Skeletal muscle tissue (tissue), 4 donors: ENCODE results near the gene TM9SF3. TPM values are rescaled to one million over a fixed set of nuclear protein-coding genes. Genes with fewer than 3 reads are reported as not detected.

Experiments
- H3K27ac ChIP-seq: one replicate; pipeline ENCODE4 v1.7.0; 2013; ENCODE audit warnings: mild to moderate bottlenecking, low read depth, low read length, inconsistent platforms
- H3K27me3 ChIP-seq, 3 donors: one replicate each; pipeline ENCODE4 v1.7.0; 2013; ENCODE audit warnings: low read length in 3 of 3; ENCODE audit not compliant: control insufficient read depth in 3 of 3, insufficient read depth in 3 of 3
- H3K36me3 ChIP-seq, 3 donors: one replicate each; pipeline ENCODE4 v1.7.0; 2013; ENCODE audit warnings: low read length in 3 of 3; ENCODE audit not compliant: control insufficient read depth in 3 of 3, insufficient read depth in 3 of 3
- H3K4me1 ChIP-seq, 3 donors: one replicate each; pipeline ENCODE4 v1.7.0; 2013; ENCODE audit warnings: low read length in 3 of 3, mild to moderate bottlenecking in 3 of 3; ENCODE audit not compliant: control insufficient read depth in 3 of 3, insufficient read depth in 3 of 3
- H3K4me3 ChIP-seq, 3 donors: one replicate each; pipeline ENCODE4 v1.7.0; 2013; ENCODE audit warnings: low read length in 3 of 3
- H3K9ac ChIP-seq, 3 donors: one replicate each; pipeline ENCODE4 v1.7.0; 2013; ENCODE audit warnings: low read length in 3 of 3, mild to moderate bottlenecking in 3 of 3, moderate library complexity in 2 of 3, low read depth in 1 of 3
- H3K9me3 ChIP-seq, 3 donors: one replicate each; pipeline ENCODE4 v1.7.0; 2013; ENCODE audit warnings: low read length in 3 of 3; ENCODE audit not compliant: control insufficient read depth in 3 of 3
- total RNA-seq: library from RNA; depleted of rRNA; stranded (reverse); fragments of >200 nt; gene quantifications from one replicate; pipeline ENCODE4 v1.2.3, GENCODE V29; 2014
- donor health status: Osteomylitis.

Gene TM9SF3
- total RNA-seq, 1 donor from 2014 or later, result 70.5 TPM

GRCh38 chr10:96501985-96502384, 84.8 kb downstream of the TM9SF3 start:
- Histone ChIP-seq H3K27me3 (peaks cover 0 to 3% (median 0%) of the 10 kb centered on the region in 3 donors), H3K36me3 (no peaks in the 10 kb centered on the region), H3K9ac (no peak overlapping the region), H3K27ac (no peak overlapping the region), H3K9me3 (no peaks in the 10 kb centered on the region), H3K4me1 (peaks cover 0 to 4% (median 0%) of the 10 kb centered on the region in 3 donors), H3K4me3 (no peak overlapping the region)

GRCh38 chr10:96500519-96500918, 86.3 kb downstream of the TM9SF3 start:
- Histone ChIP-seq H3K9ac (no peak overlapping the region), H3K36me3 (no peaks in the 10 kb centered on the region), H3K4me3 (no peak overlapping the region), H3K4me1 (peaks cover 0 to 4% (median 0%) of the 10 kb centered on the region in 3 donors), H3K27me3 (peaks cover 0 to 3% (median 0%) of the 10 kb centered on the region in 3 donors), H3K9me3 (no peaks in the 10 kb centered on the region), H3K27ac (no peak overlapping the region)

GRCh38 chr10:96500050-96500449, 86.8 kb downstream of the TM9SF3 start:
- Histone ChIP-seq H3K27ac (no peak overlapping the region), H3K4me1 (peaks cover 0 to 4% (median 0%) of the 10 kb centered on the region in 3 donors), H3K36me3 (no peaks in the 10 kb centered on the region), H3K27me3 (peaks cover 0 to 3% (median 0%) of the 10 kb centered on the region in 3 donors), H3K9ac (no peak overlapping the region), H3K4me3 (no peak overlapping the region), H3K9me3 (no peaks in the 10 kb centered on the region)

GRCh38 chr10:96497391-96497790, 89.4 kb downstream of the TM9SF3 start:
- H3K4me3 ChIP-seq, result no peak overlapping the region
- peaks cover 0 to 4% (median 0%) of the 10 kb centered on the region in 3 donors for H3K4me1 ChIP-seq
- H3K9me3 ChIP-seq, result no peaks in the 10 kb centered on the region
- H3K27ac ChIP-seq, result no peak overlapping the region
- peaks cover 0 to 3% (median 0%) of the 10 kb centered on the region in 3 donors for H3K27me3 ChIP-seq
- H3K36me3 ChIP-seq, result no peaks in the 10 kb centered on the region
- no peak overlapping the region for H3K9ac ChIP-seq

DNA sequence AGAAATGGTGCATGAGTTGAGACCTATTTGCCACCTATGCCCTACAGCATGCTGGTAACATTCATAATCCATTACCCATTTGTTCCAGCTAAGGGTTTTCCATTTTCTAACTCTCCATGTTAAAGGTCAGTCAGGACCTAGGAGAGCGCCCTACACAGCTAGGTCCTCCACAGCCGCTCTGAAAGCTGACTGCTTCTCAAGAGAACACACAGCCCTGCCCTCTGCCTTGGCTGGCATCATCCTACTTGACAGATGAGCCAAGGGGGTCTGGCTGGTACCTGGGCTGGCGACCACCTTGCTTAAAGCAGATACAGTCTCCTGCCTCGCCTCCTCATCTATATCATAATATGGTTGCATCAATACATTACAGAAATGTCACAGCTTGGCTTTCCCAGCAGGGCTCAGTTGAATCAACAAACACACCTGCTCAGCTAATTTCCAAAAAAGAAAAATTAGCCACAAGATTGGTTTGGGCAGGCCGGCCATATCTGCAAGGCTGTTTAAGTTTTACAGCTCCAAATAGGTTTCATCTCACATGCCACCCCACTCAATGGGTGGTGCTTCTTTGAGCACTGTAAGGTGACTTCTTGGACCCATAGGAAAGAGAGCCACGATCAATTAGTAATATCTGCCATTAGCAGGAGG, 90.4 kb downstream of the TM9SF3 start:
- H3K27ac ChIP-seq, result no peak overlapping the region
- H3K9ac ChIP-seq, result no peak overlapping the region
- H3K36me3 ChIP-seq, result no peaks in the 10 kb centered on the region
- H3K27me3 ChIP-seq, result peaks cover 0 to 3% (median 0%) of the 10 kb centered on the region in 3 donors
- no peak overlapping the region for H3K4me3 ChIP-seq
- H3K9me3 ChIP-seq, result no peaks in the 10 kb centered on the region
- H3K4me1 ChIP-seq, result no peaks in the 10 kb centered on the region

GRCh38 chr10:96495544-96495943, 91.3 kb downstream of the TM9SF3 start:
- Histone ChIP-seq H3K9ac (no peak overlapping the region), H3K27me3 (peaks cover 0 to 3% (median 0%) of the 10 kb centered on the region in 3 donors), H3K9me3 (no peaks in the 10 kb centered on the region), H3K4me3 (no peak overlapping the region), H3K36me3 (no peaks in the 10 kb centered on the region), H3K4me1 (no peaks in the 10 kb centered on the region), H3K27ac (no peak overlapping the region)

DNA sequence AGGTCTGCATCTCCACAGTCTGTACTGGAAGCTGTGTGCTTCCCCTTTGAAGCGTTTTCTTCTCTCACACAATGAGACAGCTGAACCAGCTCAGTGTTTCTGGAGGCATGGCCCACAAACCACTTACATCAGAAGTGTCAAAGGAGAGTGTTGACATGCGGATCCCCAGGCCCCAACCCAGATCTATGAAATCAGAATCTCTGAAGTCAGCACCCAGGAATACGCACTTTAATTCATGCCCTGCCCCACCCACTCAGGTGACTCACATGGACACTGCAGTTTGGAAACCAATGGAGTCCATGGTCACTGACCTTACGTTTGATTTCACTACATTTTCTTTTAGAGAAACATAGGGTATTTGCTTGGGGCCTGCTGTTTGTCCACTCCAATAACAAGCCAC, 92.1 kb downstream of the TM9SF3 start:
- H3K4me3 ChIP-seq, result no peak overlapping the region
- no peaks in the 10 kb centered on the region for H3K4me1 ChIP-seq
- peaks cover 0 to 3% (median 0%) of the 10 kb centered on the region in 3 donors for H3K27me3 ChIP-seq
- H3K36me3 ChIP-seq, result no peaks in the 10 kb centered on the region
- no peak overlapping the region for H3K9ac ChIP-seq
- no peak overlapping the region for H3K27ac ChIP-seq
- no peaks in the 10 kb centered on the region for H3K9me3 ChIP-seq

- no peaks in the 10 kb centered on the region for H3K9me3 ChIP-seq
These were observed 92.8 kb downstream of the TM9SF3 start for GRCh38 chr10:96493871-96494525.

GRCh38 chr10:96493254-96493653, 93.6 kb downstream of the TM9SF3 start:
- no peaks in the 10 kb centered on the region for H3K36me3 ChIP-seq
- H3K27ac ChIP-seq, result no peak overlapping the region
- no peak overlapping the region for H3K9ac ChIP-seq
- H3K4me3 ChIP-seq, result no peak overlapping the region
- no peaks in the 10 kb centered on the region for H3K9me3 ChIP-seq
- H3K27me3 ChIP-seq, result peaks cover 0 to 10% (median 0%) of the 10 kb centered on the region in 3 donors
- H3K4me1 ChIP-seq, result no peaks in the 10 kb centered on the region

More at GRCh38 chr10:96493871-96494525, 92.8 kb downstream of the TM9SF3 start:
- Histone ChIP-seq H3K36me3 (no peaks in the 10 kb centered on the region), H3K4me1 (no peaks in the 10 kb centered on the region), H3K9ac (no peak overlapping the region), H3K4me3 (no peak overlapping the region), H3K27me3 (peaks cover 0 to 4% (median 0%) of the 10 kb centered on the region in 3 donors), H3K27ac (no peak overlapping the region)

DNA sequence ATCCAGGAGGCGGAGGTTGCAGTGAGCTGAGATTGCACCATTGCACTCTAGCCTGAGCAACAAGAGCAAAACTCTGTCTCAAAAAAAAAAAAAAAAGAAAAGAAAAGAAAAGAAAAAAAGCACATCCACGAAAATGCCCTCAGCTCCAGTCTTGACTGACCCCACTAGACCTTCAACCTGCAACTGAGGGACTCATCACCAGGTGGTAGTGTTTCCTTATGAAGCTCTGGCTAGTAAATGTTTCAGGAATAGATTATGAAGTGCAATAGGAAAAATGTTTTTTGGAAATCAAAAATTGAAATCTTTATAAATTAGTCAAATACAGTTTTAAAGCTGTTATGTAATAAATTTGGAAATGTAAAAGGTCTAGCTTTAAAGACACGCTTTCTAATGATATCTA, 95.5 kb downstream of the TM9SF3 start:
- Histone ChIP-seq H3K27ac (no peak overlapping the region), H3K9me3 (no peaks in the 10 kb centered on the region), H3K27me3 (peaks cover 0 to 20% (median 3%) of the 10 kb centered on the region in 3 donors), H3K4me3 (no peak overlapping the region), H3K36me3 (no peaks in the 10 kb centered on the region), H3K9ac (no peak overlapping the region), H3K4me1 (no peaks in the 10 kb centered on the region)
